Upper lobe of left lung (tissue), 4 donors: ENCODE results near the gene MIA2.

Source experiments
- CTCF ChIP-seq, 6 experiments: fragments of 450-650 bp in 4 of 6; fragments of 200-600 bp in 2 of 6; sonication (generic) in 2 of 6; IDR thresholded peaks; one replicate each; pipeline ENCODE4 v1.5.1; 2016 to 2019; ENCODE audit warnings: antibody characterized with exemption in 6 of 6
- EP300 ChIP-seq, 4 donors: sonication (generic); formaldehyde crosslinking; IDR thresholded peaks; one replicate each; pipeline ENCODE4 v1.5.1; 2017; ENCODE audit warnings: antibody characterized with exemption in 4 of 4, control low read depth in 2 of 4
- POLR2AphosphoS5 ChIP-seq, 2 donors: sonication (generic); formaldehyde crosslinking; IDR thresholded peaks; one replicate each; pipeline ENCODE4 v1.5.1; 2017; ENCODE audit warnings: antibody characterized with exemption in 2 of 2

- TF ChIP-seq POLR2AphosphoS5 (IDR thresholded peaks at IDR 0.05) = no peak
- TF ChIP-seq EP300 (IDR thresholded peaks at IDR 0.05) = no peak
- no peak for TF ChIP-seq CTCF (IDR thresholded peaks at IDR 0.05)
Measured at GRCh38 chr14:39293629-39294028, 59.9 kb downstream of the MIA2 start.
